GM23338 (cell line): Measurements from ENCODE around the gene SBF2. TPM values are rescaled to one million over a fixed set of nuclear protein-coding genes. Genes with fewer than 3 reads are reported as not detected.

ENCODE experiments used
- ATAC-seq: fragments of 200-7000 bp; cut with Tn5 transposase; 3 replicates; pipeline ENCODE4 v1.9.1; 2020
- DNase-seq: peaks from one replicate; pipeline ENCODE4 v3.0.0-alpha.2; 2015; ENCODE audit warnings: low spot score
- H2AFZ ChIP-seq: fragments of 200-600 bp; sonication (generic); 2 replicates; pipeline ENCODE4 v1.8.0; 2016; ENCODE audit warnings: antibody characterized with exemption, mild to moderate bottlenecking, moderate library complexity
- H3F3A ChIP-seq: fragments of 200-600 bp; sonication (generic); replicated peaks from 2 replicates; pipeline ENCODE4 v1.8.0; 2017; ENCODE audit warnings: antibody characterized with exemption, mixed run types, low read depth
- H3K27ac ChIP-seq: fragments of 200-600 bp; sonication (generic); 2 replicates; pipeline ENCODE4 v1.6.1; 2016; ENCODE audit warnings: low read depth
- H3K27me3 ChIP-seq: fragments of 200-600 bp; sonication (generic); 2 replicates; pipeline ENCODE4 v1.8.0; 2016; ENCODE audit warnings: mild to moderate bottlenecking, mixed run types, moderate library complexity; ENCODE audit not compliant: insufficient read depth
- H3K36me3 ChIP-seq: fragments of 200-600 bp; sonication (generic); 2 replicates; pipeline ENCODE4 v1.8.0; 2016; ENCODE audit warnings: mild to moderate bottlenecking; ENCODE audit not compliant: insufficient read depth
- H3K4me1 ChIP-seq: fragments of 200-600 bp; sonication (generic); 2 replicates; pipeline ENCODE4 v1.8.0; 2016; ENCODE audit warnings: mild to moderate bottlenecking, moderate library complexity; ENCODE audit not compliant: insufficient read depth
- H3K4me2 ChIP-seq: fragments of 200-600 bp; sonication (generic); 2 replicates; pipeline ENCODE4 v1.7.1; 2017; ENCODE audit warnings: mixed run types
- H3K4me3 ChIP-seq: fragments of 200-600 bp; sonication (generic); 2 replicates; pipeline ENCODE4 v1.6.1; 2016; ENCODE audit warnings: mixed run types
- H3K79me2 ChIP-seq: fragments of 200-600 bp; sonication (generic); replicated peaks from 2 replicates; pipeline ENCODE4 v1.8.0; 2017; ENCODE audit warnings: mild to moderate bottlenecking; ENCODE audit not compliant: insufficient read depth
- H3K9me2 ChIP-seq: fragments of 200-600 bp; sonication (generic); 2 replicates; pipeline ENCODE4 v1.8.0; 2017; ENCODE audit not compliant: insufficient read depth
- H4K20me1 ChIP-seq: fragments of 200-600 bp; sonication (generic); replicated peaks from 2 replicates; pipeline ENCODE4 v1.8.0; 2017; ENCODE audit warnings: mild to moderate bottlenecking; ENCODE audit not compliant: insufficient read depth
- H3K27ac Mint-ChIP-seq: 2 replicates; pipeline ENCODE4 v1.8.0; 2020; ENCODE audit warnings: inconsistent platforms, mild to moderate bottlenecking, moderate library complexity, mixed read lengths
- H3K27me3 Mint-ChIP-seq: 3 replicates; pipeline ENCODE4 v1.8.0; 2022; ENCODE audit warnings: low read depth, mild to moderate bottlenecking, moderate library complexity, mixed read lengths, inconsistent platforms; ENCODE audit not compliant: insufficient read depth, poor library complexity
- H3K36me3 Mint-ChIP-seq: 3 replicates; pipeline ENCODE4 v1.8.0; 2021; ENCODE audit warnings: low read depth, mild to moderate bottlenecking, inconsistent platforms, moderate library complexity, mixed read lengths
- H3K4me1 Mint-ChIP-seq: 3 replicates; pipeline ENCODE4 v1.8.0; 2020; ENCODE audit warnings: mild to moderate bottlenecking, inconsistent platforms, mixed read lengths
- H3K4me3 Mint-ChIP-seq: 3 replicates; pipeline ENCODE4 v1.8.0; 2021; ENCODE audit warnings: moderate library complexity, mild to moderate bottlenecking, inconsistent platforms, mixed read lengths
- H3K9me3 Mint-ChIP-seq: 3 replicates; pipeline ENCODE4 v1.8.0; 2020; ENCODE audit warnings: moderate library complexity, mild to moderate bottlenecking, inconsistent platforms, mixed read lengths
- CREB1 ChIP-seq: fragments of 250-450 bp; sonication (Bioruptor Pico); IDR thresholded peaks from 2 replicates; pipeline ENCODE4 v1.5.0; 2020; ENCODE audit warnings: low read depth, mild to moderate bottlenecking, moderate library complexity
- EZH2 ChIP-seq: fragments of 200-600 bp; sonication (generic); IDR thresholded peaks from one replicate; pipeline ENCODE4 v1.8.0; 2017; ENCODE audit warnings: antibody characterized with exemption, mild to moderate bottlenecking, low read depth; ENCODE audit not compliant: unreplicated experiment
- EZH2phosphoT487 ChIP-seq: fragments of 200-600 bp; sonication (generic); IDR thresholded peaks from one replicate; pipeline ENCODE4 v1.8.1; 2018; ENCODE audit warnings: antibody characterized with exemption; ENCODE audit not compliant: unreplicated experiment
- JUNB ChIP-seq: IDR thresholded peaks from one replicate; pipeline ENCODE4 v1.6.1; 2016; ENCODE audit warnings: antibody characterized with exemption; ENCODE audit not compliant: unreplicated experiment
- NANOG ChIP-seq: IDR thresholded peaks from 2 replicates; pipeline ENCODE4 v1.6.1; 2016; ENCODE audit warnings: antibody characterized with exemption, borderline replicate concordance
- POLR2AphosphoS5 ChIP-seq: IDR thresholded peaks from 2 replicates; pipeline ENCODE4 v1.6.1; 2016; ENCODE audit warnings: antibody characterized with exemption, low read depth
- STAT1 ChIP-seq: IDR thresholded peaks from one replicate; pipeline ENCODE4 v1.6.1; 2016; ENCODE audit warnings: antibody characterized with exemption; ENCODE audit not compliant: unreplicated experiment
- ZNF114 ChIP-seq: fragments of 250-450 bp; sonication (Bioruptor Pico); IDR thresholded peaks from 2 replicates; pipeline ENCODE4 v1.5.0; 2020; ENCODE audit warnings: mild to moderate bottlenecking, moderate library complexity
- ZNF331 ChIP-seq: fragments of 250-450 bp; sonication (Bioruptor Pico); IDR thresholded peaks from 2 replicates; pipeline ENCODE4 v1.5.0; 2020; ENCODE audit warnings: low read depth, mild to moderate bottlenecking, moderate library complexity
- ZNF462 ChIP-seq: fragments of 250-450 bp; sonication (Bioruptor Pico); IDR thresholded peaks from 2 replicates; pipeline ENCODE4 v1.5.0; 2020; ENCODE audit warnings: mild to moderate bottlenecking, moderate library complexity
- polyA plus RNA-seq: library from polyadenylated mRNA; unstranded; fragments of >200 nt; fragmentation: Nextera tagmentation; extraction: Ambion mirVana; gene quantifications from 2 replicates; pipeline ENCODE4 v1.2.1, GENCODE V29; 2016
- total RNA-seq: library from RNA; depleted of rRNA; stranded (reverse); fragments of >200 nt; shearing (Covaris generic); gene quantifications from 2 replicates; pipeline ENCODE4 v1.2.3, GENCODE V29; 2014
- TF ChIP-seq, protein P1 (sequence below): IDR thresholded peaks from one replicate; pipeline ENCODE4 v1.6.1; 2018; ENCODE audit warnings: antibody characterized with exemption; ENCODE audit not compliant: unreplicated experiment
- TF ChIP-seq, protein P2 (sequence below), 2 experiments: fragments of 200-600 bp in 1 of 2; sonication (generic) in 1 of 2; conservative IDR thresholded peaks; 2 replicates each; pipeline versions ENCODE4 v1.5.1 to v1.6.1; 2016 to 2017; ENCODE audit warnings: antibody characterized with exemption in 2 of 2, low read depth in 2 of 2, mild to moderate bottlenecking in 2 of 2, moderate library complexity in 1 of 2
- TF ChIP-seq, protein P3 (sequence below): IDR thresholded peaks from 2 replicates; pipeline ENCODE4 v1.6.1; 2016; ENCODE audit warnings: antibody characterized with exemption

The SBF2 gene
- total and polyA plus RNA-seq, 2 experiments from 2014 or later: 25.6 to 53.5 TPM

GRCh38 chr11:9884601-9885000 lies 409.4 kb downstream of the SBF2 start:
- Histone ChIP-seq H2AFZ (no peak overlapping the region), H4K20me1 (no peaks in the 10 kb centered on the region), H3K36me3 (no peaks in the 10 kb centered on the region), H3K9me2 (no peaks in the 10 kb centered on the region), H3F3A (no peaks in the 10 kb centered on the region), H3K4me1 (peaks cover 9% of the 10 kb centered on the region; the same call in 1 of the 2 replicates), H3K4me2 (no peak overlapping the region), H3K79me2 (no peaks in the 10 kb centered on the region), H3K27me3 (no peaks in the 10 kb centered on the region), H3K4me3 (no peak overlapping the region), H3K27ac (no peak overlapping the region)
- DNase-seq (no peak), ATAC-seq (no peak)
- TF ChIP-seq POLR2AphosphoS5 (no peak), ZNF114 (CRISPR knock-in tag) (no peak), JUNB (no peak), EZH2 (no peak), CREB1 (CRISPR knock-in tag) (no peak), EZH2phosphoT487 (no peak), ZNF462 (CRISPR knock-in tag) (no peak), STAT1 (no peak), NANOG (no peak), ZNF331 (CRISPR knock-in tag) (no peak)
- TF ChIP-seq, protein P1, sequence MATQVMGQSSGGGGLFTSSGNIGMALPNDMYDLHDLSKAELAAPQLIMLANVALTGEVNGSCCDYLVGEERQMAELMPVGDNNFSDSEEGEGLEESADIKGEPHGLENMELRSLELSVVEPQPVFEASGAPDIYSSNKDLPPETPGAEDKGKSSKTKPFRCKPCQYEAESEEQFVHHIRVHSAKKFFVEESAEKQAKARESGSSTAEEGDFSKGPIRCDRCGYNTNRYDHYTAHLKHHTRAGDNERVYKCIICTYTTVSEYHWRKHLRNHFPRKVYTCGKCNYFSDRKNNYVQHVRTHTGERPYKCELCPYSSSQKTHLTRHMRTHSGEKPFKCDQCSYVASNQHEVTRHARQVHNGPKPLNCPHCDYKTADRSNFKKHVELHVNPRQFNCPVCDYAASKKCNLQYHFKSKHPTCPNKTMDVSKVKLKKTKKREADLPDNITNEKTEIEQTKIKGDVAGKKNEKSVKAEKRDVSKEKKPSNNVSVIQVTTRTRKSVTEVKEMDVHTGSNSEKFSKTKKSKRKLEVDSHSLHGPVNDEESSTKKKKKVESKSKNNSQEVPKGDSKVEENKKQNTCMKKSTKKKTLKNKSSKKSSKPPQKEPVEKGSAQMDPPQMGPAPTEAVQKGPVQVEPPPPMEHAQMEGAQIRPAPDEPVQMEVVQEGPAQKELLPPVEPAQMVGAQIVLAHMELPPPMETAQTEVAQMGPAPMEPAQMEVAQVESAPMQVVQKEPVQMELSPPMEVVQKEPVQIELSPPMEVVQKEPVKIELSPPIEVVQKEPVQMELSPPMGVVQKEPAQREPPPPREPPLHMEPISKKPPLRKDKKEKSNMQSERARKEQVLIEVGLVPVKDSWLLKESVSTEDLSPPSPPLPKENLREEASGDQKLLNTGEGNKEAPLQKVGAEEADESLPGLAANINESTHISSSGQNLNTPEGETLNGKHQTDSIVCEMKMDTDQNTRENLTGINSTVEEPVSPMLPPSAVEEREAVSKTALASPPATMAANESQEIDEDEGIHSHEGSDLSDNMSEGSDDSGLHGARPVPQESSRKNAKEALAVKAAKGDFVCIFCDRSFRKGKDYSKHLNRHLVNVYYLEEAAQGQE: no peak
- TF ChIP-seq, protein P2, sequence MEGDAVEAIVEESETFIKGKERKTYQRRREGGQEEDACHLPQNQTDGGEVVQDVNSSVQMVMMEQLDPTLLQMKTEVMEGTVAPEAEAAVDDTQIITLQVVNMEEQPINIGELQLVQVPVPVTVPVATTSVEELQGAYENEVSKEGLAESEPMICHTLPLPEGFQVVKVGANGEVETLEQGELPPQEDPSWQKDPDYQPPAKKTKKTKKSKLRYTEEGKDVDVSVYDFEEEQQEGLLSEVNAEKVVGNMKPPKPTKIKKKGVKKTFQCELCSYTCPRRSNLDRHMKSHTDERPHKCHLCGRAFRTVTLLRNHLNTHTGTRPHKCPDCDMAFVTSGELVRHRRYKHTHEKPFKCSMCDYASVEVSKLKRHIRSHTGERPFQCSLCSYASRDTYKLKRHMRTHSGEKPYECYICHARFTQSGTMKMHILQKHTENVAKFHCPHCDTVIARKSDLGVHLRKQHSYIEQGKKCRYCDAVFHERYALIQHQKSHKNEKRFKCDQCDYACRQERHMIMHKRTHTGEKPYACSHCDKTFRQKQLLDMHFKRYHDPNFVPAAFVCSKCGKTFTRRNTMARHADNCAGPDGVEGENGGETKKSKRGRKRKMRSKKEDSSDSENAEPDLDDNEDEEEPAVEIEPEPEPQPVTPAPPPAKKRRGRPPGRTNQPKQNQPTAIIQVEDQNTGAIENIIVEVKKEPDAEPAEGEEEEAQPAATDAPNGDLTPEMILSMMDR (conservative IDR thresholded peaks at IDR 0.05; ENCODE audit: low read depth in 2 of 2): no peak
- TF ChIP-seq, protein P3, sequence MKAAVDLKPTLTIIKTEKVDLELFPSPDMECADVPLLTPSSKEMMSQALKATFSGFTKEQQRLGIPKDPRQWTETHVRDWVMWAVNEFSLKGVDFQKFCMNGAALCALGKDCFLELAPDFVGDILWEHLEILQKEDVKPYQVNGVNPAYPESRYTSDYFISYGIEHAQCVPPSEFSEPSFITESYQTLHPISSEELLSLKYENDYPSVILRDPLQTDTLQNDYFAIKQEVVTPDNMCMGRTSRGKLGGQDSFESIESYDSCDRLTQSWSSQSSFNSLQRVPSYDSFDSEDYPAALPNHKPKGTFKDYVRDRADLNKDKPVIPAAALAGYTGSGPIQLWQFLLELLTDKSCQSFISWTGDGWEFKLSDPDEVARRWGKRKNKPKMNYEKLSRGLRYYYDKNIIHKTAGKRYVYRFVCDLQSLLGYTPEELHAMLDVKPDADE: no peak
- no peak overlapping the region for H3K27ac Mint-ChIP-seq
- H3K4me3 Mint-ChIP-seq: no peak overlapping the region
- peaks cover 13% of the 10 kb centered on the region for H3K4me1 Mint-ChIP-seq
- H3K27me3 Mint-ChIP-seq: no peaks in the 10 kb centered on the region
- H3K36me3 Mint-ChIP-seq: no peaks in the 10 kb centered on the region
- no peaks in the 10 kb centered on the region for H3K9me3 Mint-ChIP-seq
